Nephron (organoid): ENCODE measurements around the gene CDS1.

Source experiments
- H3K27ac Mint-ChIP-seq, 3 experiments: 2 replicates each; pipeline ENCODE4 v1.8.0; 2020; ENCODE audit warnings: mixed read lengths in 3 of 3, mild to moderate bottlenecking in 2 of 3, moderate library complexity in 1 of 3
- H3K27me3 Mint-ChIP-seq: 2 replicates; pipeline ENCODE4 v1.8.0; 2021; ENCODE audit warnings: low read depth, mild to moderate bottlenecking, moderate library complexity, mixed read lengths
- H3K36me3 Mint-ChIP-seq: 2 replicates; pipeline ENCODE4 v1.8.0; 2020; ENCODE audit warnings: low read depth, mixed read lengths
- H3K4me1 Mint-ChIP-seq: 2 replicates; pipeline ENCODE4 v1.8.0; 2020; ENCODE audit warnings: mixed read lengths
- H3K4me3 Mint-ChIP-seq, 3 experiments: 2 replicates each; pipeline ENCODE4 v1.8.0; 2020; ENCODE audit warnings: mild to moderate bottlenecking in 3 of 3, mixed read lengths in 3 of 3, moderate library complexity in 2 of 3
- H3K9me3 Mint-ChIP-seq: 2 replicates; pipeline ENCODE4 v1.8.0; 2020; ENCODE audit warnings: mixed read lengths
- CTCF ChIP-seq, 3 experiments: fragments of 200-600 bp; sonication (generic); IDR thresholded peaks; one replicate each; pipeline ENCODE4 v1.5.0; 2021; ENCODE audit warnings: antibody characterized with exemption in 3 of 3; ENCODE audit not compliant: unreplicated experiment in 3 of 3

The CDS1 gene

GRCh38 chr4:84685105-84685504, 102.2 kb downstream of the CDS1 start:
- Mint-ChIP-seq H3K36me3 (peaks cover 83% of the 10 kb centered on the region), H3K9me3 (no peaks in the 10 kb centered on the region), H3K4me3 (no peak overlapping the region), H3K27ac (no peak overlapping the region), H3K27me3 (no peaks in the 10 kb centered on the region), H3K4me1 (peaks cover 11% of the 10 kb centered on the region)
- TF ChIP-seq CTCF (IDR thresholded peaks at IDR 0.05; ENCODE audit: unreplicated experiment in 3 of 3) = no peak

- Mint-ChIP-seq H3K4me1 (no peaks in the 10 kb centered on the region), H3K4me3 (no peak overlapping the region), H3K27ac (no peak overlapping the region), H3K36me3 (peaks cover 86% of the 10 kb centered on the region), H3K27me3 (no peaks in the 10 kb centered on the region), H3K9me3 (no peaks in the 10 kb centered on the region)
- no peak for TF ChIP-seq CTCF (IDR thresholded peaks at IDR 0.05; ENCODE audit: unreplicated experiment in 3 of 3)
These were observed 105.7 kb downstream of the CDS1 start for GRCh38 chr4:84688605-84689004.

- H3K9me3 Mint-ChIP-seq = no peaks in the 10 kb centered on the region
- no peak overlapping the region for H3K27ac Mint-ChIP-seq
- H3K4me3 Mint-ChIP-seq = no peak overlapping the region
- no peaks in the 10 kb centered on the region for H3K4me1 Mint-ChIP-seq
- peaks cover 86% of the 10 kb centered on the region for H3K36me3 Mint-ChIP-seq
- TF ChIP-seq CTCF (IDR thresholded peaks at IDR 0.05; ENCODE audit: unreplicated experiment in 3 of 3) = no peak
- no peaks in the 10 kb centered on the region for H3K27me3 Mint-ChIP-seq
These were observed 106.3 kb downstream of the CDS1 start for GRCh38 chr4:84689197-84689596.

GRCh38 chr4:84690481-84690880, 107.6 kb downstream of the CDS1 start:
- H3K4me1 Mint-ChIP-seq = no peaks in the 10 kb centered on the region
- no peak overlapping the region for H3K27ac Mint-ChIP-seq
- TF ChIP-seq CTCF (IDR thresholded peaks at IDR 0.05; ENCODE audit: unreplicated experiment in 3 of 3) = no peak
- no peak overlapping the region for H3K4me3 Mint-ChIP-seq
- H3K9me3 Mint-ChIP-seq = no peaks in the 10 kb centered on the region
- H3K27me3 Mint-ChIP-seq = no peaks in the 10 kb centered on the region
- H3K36me3 Mint-ChIP-seq = peaks cover 82% of the 10 kb centered on the region

- peaks cover 83% of the 10 kb centered on the region for H3K36me3 Mint-ChIP-seq
- no peak overlapping the region for H3K4me3 Mint-ChIP-seq
- H3K4me1 Mint-ChIP-seq = no peaks in the 10 kb centered on the region
These were observed 108.3 kb downstream of the CDS1 start for GRCh38 chr4:84691170-84691691.

More at GRCh38 chr4:84691170-84691691, 108.3 kb downstream of the CDS1 start:
- Mint-ChIP-seq H3K27me3 (no peaks in the 10 kb centered on the region), H3K9me3 (no peaks in the 10 kb centered on the region), H3K27ac (no peak overlapping the region)
- no peak for TF ChIP-seq CTCF (IDR thresholded peaks at IDR 0.05; ENCODE audit: unreplicated experiment in 3 of 3)
